Stomach (tissue), 4 donors: ENCODE data around the gene LTBR.

Experiments
- CTCF ChIP-seq, 7 experiments: fragments of 450-650 bp in 4 of 7; fragments of 200-600 bp in 3 of 7; sonication (generic) in 3 of 7; IDR thresholded peaks; one replicate each; pipeline ENCODE4 v1.5.1; 2016 to 2019; ENCODE audit warnings: antibody characterized with exemption in 7 of 7, control low read depth in 2 of 7, mild to moderate bottlenecking in 1 of 7
- POLR2A ChIP-seq, 4 donors: fragments of 450-650 bp; IDR thresholded peaks; one replicate each; pipeline ENCODE4 v1.6.1; 2016; ENCODE audit warnings: antibody characterized with exemption in 4 of 4, control low read depth in 2 of 4, mild to moderate bottlenecking in 1 of 4, moderate library complexity in 1 of 4

DNA sequence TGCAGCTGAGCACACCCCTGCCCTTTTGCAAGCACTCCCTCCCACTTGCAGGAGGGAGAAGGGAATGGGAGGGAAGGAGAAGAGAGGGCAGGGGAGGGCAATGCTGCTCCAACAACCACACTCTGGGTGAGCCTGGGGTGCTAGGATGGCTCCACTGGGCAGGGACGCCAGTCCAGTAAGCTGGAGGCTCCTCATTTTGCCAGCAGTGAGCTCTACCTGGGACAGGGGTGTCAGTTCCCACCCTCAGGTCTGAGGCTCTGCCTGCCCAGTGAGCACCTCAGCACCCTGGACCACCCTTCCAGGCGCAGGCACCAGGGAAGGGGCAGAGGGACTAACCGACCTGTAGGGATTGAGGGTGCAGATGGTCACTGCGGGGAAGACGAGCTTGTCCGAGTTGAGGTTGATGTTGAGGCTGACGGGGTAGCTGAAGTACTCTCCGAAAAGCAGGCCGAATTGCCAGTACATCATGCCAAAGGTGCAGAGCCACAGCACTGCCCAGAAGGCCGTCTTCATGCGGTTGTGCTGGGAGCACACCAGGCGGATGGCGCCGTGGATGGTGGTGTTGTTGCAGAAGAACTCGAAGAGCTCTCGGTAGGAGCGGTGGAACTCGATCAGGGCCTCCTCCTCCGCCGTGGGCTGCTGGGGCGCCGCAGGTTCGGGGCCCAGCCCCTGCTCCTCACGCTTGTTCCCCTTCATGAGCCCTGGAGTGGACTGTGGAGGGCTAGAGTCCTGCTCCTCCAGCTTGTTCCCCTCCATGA, 9.8 kb upstream of the LTBR start:
- TF ChIP-seq CTCF (IDR thresholded peaks at IDR 0.05), result no peak
- TF ChIP-seq POLR2A (IDR thresholded peaks at IDR 0.05), result no peak
